NCI-H748 treated with DMSO at 0.1 percent for 48 hours (cell line): ENCODE results near the gene SH3D21.

ENCODE experiments used
- DNase-seq: peaks from one replicate; lab custom pipeline; 2025; lab: John Stamatoyannopoulos, UW

SH3D21 gene

DNA sequence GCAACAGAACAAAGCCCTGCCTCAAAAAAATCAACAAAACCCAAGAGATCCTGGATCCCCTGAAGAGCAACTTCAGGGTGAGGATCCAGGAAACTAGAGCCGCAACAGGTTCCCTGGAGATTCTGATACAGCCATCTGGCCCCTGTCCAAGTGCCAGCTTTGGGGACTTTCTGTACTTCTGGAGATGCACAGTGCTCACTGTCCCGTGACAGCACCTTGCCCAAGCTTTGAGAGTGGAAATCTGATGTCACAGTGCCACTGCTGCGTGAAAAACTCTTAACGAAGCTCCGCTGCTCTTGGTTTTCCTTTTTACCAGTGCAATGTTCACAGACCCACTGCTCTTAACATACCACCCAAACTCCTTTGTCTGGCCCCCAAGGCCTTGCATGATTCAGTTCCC is 53.2 kb downstream of the SH3D21 start:
- no peak for DNase-seq

GRCh38 chr1:36359911-36360550 is 53.9 kb downstream of the SH3D21 start:
- no peak for DNase-seq

- DNase-seq: no peak
Observed at GRCh38 chr1:36365381-36365780, 59.2 kb downstream of the SH3D21 start.

DNA sequence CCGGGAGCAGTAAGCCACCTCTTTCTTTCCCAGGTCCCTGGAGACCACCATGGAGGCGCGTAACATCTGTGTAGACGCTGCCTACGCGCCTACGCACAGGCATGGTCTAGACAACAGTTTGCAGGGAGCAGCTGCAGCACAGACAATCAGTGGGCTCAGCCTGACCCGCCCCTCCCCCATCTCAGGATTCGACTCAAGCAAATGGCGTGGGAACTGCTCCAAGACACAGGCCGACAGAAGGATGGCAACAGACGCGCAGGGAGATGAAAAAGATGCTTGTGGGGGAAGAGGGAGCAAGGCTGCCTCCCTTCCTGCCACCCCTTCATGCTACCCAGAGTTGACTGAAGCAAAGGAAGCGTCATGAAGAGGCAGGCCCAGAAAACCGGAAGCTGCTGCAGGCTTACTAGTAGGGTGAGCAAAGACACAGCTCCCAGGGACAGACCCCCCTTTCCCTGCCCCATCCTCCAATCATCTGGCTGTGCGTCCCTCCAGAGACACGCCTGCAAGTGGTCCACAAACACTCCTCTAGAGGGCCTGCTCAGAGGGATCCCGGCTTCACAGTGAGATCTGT is 60.0 kb downstream of the SH3D21 start:
- no peak for DNase-seq

DNA sequence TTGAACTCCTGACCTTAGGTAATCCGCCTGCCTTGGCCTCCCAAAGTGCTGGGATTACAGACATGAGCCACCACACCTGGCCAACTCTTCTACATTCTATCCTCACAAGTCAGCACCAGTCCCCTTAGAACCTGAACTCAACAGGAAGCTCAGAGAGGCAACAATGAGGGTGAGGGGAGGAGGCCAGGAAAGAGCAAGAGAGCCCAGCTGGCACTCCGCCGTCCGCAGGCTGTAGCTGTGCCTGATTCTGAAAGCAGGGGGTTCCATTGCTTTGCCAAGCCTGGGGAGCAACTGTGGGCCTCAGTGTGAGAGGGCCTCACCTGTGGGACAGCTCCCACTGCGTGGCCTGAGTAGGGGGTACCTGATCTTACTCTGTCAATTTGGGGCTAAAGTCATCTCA is 60.9 kb downstream of the SH3D21 start:
- DNase-seq: no peak

DNA sequence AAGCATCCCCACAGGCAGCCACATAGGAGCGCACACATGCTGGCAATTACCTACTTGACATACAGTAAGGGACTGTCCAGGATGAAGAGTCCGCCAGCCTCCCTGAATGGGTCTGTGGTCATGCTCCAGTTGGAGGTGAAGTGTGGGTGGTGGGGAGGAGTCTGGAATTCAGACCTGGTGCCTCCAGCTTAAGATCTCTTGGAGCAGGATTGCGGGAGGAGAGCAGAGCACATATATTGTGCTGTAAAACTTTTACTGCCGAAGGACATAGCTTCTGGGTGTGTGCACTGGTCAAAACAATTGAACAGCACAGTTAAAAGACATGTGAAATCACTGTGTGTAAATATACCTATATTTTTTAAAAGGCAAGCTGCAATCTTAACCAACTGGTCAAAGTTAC is 61.6 kb downstream of the SH3D21 start:
- no peak for DNase-seq

- DNase-seq: peak; percentile 21
Observed at GRCh38 chr1:36369061-36369861, 63.1 kb downstream of the SH3D21 start.
